Mesodermal cell (in vitro differentiated cells): ENCODE results near the gene FAIM2.

Experiments
- H3K27ac ChIP-seq: 2 replicates; pipeline ENCODE4 v1.7.0; 2013; ENCODE audit warnings: mild to moderate bottlenecking, low read depth, low read length, moderate library complexity; ENCODE audit not compliant: severe bottlenecking
- H3K36me3 ChIP-seq: 2 replicates; pipeline ENCODE4 v1.7.1; 2013; ENCODE audit warnings: mild to moderate bottlenecking, low read length, moderate library complexity; ENCODE audit not compliant: control insufficient read depth, insufficient read depth
- H3K4me1 ChIP-seq: one replicate; pipeline ENCODE4 v1.7.1; 2013; ENCODE audit warnings: mild to moderate bottlenecking, low read length; ENCODE audit not compliant: insufficient read depth, control insufficient read depth, poor library complexity, severe bottlenecking
- H3K4me3 ChIP-seq: 2 replicates; pipeline ENCODE4 v1.7.0; 2013; ENCODE audit warnings: low read length, control low read depth, mild to moderate bottlenecking; ENCODE audit not compliant: insufficient read depth, poor library complexity, severe bottlenecking; ENCODE audit errors: extremely low read depth
- H3K9me3 ChIP-seq: 2 replicates; pipeline ENCODE4 v1.7.1; 2013; ENCODE audit warnings: mild to moderate bottlenecking, low read length, moderate library complexity; ENCODE audit not compliant: control insufficient read depth
- WGBS, 2 experiments: methylation state at CpG; one replicate each; pipeline ENCODE4 v1.1.5; 2013; ENCODE audit warnings: missing lambda C conversion rate in 2 of 2; ENCODE audit not compliant: insufficient coverage in 2 of 2; 5-methylcytosine and 5-hydroxymethylcytosine counted together

The FAIM2 gene

DNA sequence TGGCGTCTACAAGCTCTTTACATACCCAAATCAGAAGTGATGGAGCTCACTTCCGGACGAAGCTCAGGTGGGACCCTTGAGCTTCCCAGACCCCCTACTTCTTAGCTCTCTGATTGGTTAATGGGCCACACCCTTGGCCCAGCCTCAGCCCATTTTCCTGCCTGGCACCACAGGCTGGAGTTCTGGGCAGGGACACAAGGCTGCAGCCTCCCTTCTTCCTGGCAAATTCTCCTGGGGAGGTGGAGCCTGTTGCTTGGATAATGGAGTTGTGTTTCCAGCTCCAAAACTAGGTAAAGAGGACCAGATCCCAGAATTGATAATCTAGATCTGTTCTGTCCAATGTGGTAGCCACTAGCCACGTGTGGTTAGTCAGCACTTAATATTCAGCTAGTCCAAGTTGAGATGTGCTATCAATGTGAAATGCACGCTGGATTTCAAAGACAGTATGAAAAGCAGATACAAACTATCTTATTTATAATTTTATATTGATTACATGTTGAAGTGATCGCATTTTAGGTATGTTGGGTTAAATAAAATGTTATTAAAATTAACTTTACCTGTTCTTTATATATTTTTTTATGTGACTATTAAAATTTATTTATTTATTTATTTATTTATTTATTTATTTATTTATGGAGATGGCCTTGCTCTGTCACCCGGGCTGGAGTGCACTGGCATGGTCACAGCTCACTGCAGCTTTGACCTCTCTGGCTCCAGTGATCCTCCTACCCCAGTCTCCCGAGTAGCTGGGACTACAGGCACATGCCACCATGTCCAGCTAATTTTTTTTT is 12.6 kb upstream of the FAIM2 start:
- 85 to 90% methylated on average over 3 to 4 of the region's 8 CpGs for WGBS, 2 experiments
- H3K36me3 ChIP-seq: no peaks in the 10 kb centered on the region
- H3K9me3 ChIP-seq: no peaks in the 10 kb centered on the region
- no peaks in the 10 kb centered on the region for H3K4me1 ChIP-seq
- H3K4me3 ChIP-seq: no peak overlapping the region
- no peak overlapping the region for H3K27ac ChIP-seq

DNA sequence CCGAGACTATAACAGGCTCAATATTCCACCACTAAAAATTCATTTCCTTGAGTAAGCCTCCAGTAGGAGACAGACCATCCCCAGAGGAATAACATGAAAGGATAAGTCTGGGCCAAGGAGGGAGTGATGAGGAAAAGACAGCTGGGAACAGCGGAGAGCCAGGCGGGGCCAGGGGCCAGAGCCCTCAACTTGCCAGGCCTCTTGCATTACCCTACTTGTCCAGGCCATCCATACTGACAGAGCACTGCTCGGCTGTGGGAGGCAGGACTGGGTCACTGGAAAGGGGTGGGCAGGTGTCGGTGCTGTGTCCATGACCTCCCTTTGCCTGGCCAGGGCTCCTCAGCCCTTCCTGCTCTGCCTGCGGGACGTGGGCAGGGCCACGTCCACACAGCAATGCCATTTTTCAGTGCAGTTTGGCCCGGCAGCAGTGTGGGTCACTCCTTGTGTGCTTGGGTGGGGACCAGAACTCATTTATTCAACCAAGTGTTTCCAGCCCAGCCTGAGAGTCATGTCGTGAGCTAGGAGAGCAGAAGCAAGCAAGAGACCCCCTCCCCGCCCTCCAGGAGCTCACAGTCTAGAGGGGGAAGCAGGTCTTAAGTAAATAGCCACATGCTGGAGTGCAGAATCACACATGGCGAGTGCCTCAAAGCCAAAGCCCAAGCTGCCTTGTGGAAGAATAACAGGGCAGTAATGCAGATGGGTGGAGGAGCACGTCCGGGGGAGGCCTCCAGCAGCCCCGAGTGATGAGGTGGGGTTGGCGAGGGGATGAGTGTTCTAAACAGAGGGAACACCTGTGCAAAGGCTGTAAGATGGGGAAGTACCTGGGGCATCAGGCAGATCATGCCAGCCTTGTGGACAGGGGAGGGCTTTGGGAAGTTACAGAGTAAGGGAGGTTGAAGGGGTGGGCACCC is 8.9 kb upstream of the FAIM2 start:
- Histone ChIP-seq H3K4me1 (no peaks in the 10 kb centered on the region), H3K36me3 (no peaks in the 10 kb centered on the region), H3K9me3 (no peaks in the 10 kb centered on the region), H3K27ac (no peak overlapping the region), H3K4me3 (no peak overlapping the region)
- WGBS, 2 experiments: 93 to 95% methylated on average over 12 to 13 of the region's 16 CpGs

DNA sequence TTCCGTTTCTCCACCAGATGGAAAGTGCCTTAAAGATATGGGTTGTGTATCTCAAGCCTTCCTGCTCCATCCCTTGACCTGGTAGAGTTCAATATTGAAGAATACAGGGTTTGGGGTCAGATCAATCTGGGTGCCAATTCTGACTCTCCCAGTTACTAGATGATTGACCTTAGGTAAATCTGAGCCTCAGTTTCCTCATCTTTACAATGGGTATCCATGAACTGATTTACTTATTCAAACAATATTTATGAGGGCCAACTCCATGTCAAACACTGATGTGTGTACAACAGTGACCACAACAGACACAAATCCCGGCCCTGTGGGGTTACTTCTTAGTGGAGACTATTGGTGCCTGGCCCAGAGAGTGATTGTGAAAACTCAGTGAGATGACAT is 7.5 kb upstream of the FAIM2 start:
- no peaks in the 10 kb centered on the region for H3K9me3 ChIP-seq
- no peaks in the 10 kb centered on the region for H3K4me1 ChIP-seq
- no peak overlapping the region for H3K4me3 ChIP-seq
- H3K36me3 ChIP-seq: no peaks in the 10 kb centered on the region
- WGBS, 2 experiments: 83 to 93% methylated on average over 1 to 2 of the region's 2 CpGs
- H3K27ac ChIP-seq: no peak overlapping the region

DNA sequence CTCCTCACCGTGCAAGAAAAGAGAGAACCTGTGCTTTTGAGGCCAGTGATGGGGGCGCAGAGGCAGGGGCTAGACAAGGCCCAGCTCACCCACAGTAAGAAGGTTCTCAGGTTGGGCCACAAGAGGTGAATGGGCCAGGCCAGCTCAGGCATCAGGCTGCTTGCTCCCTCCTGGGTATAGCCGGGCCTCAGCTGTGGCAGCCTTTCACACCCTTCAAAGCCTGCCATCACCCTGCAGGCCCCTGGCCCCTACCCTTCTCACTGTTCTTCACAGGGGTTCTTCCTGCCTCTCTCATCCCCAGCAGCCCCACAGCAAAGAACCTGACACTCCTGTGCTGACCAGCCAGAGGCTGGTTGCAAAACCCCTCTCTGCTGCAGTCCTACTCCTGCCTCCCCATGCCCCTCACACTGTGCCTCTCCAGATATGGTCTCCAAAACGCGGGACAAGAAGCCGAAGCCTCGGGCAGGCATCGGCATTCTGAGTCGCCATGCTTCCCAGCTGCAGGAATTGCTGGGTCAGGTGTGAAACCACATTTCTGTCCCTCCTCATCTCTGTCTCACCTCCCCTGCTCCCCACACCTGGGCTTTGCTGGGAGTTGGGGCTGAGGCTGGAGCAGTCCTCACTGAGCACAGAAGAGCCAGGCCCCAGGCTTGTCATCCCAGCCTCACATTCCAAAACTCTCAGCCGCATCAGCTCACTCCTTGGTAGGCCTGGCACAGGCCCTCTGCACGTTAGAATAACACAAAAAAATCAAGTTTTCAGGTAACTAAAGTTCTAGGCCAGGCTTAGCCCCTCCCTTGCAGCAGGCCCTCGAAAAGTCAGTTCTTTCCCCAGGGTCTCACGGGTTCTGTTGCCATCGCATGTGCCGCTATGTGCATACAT is 6.9 kb upstream of the FAIM2 start:
- Histone ChIP-seq H3K9me3 (no peaks in the 10 kb centered on the region), H3K4me1 (no peaks in the 10 kb centered on the region), H3K4me3 (no peak overlapping the region), H3K27ac (no peak overlapping the region), H3K36me3 (no peaks in the 10 kb centered on the region)
- WGBS, 2 experiments: 90 to 93% methylated on average over 10 to 14 of the region's 15 CpGs

DNA sequence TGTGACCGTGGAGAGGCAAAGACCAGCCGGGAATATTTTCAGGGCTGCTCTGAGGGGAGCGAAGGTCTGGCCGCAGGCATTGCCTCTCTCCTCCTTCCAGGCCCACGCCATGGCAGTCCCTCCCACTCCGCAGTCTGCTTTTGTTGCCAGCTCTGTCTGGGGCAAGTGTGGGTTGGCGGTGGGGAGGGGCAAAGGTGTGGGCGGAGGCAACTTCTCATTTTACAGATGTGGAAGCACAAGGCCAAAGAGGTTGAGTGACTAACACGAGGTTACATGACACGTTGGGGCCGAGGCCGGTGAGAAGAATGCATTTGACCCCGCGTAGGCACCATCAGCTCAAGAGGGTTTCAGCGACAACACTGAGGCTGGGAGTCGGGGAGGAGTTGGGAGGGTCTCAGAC is 6.1 kb upstream of the FAIM2 start:
- H3K4me3 ChIP-seq: no peak overlapping the region
- no peaks in the 10 kb centered on the region for H3K36me3 ChIP-seq
- H3K4me1 ChIP-seq: no peaks in the 10 kb centered on the region
- 35 to 50% methylated on average over 10 to 13 of the region's 16 CpGs for WGBS, 2 experiments
- H3K9me3 ChIP-seq: no peaks in the 10 kb centered on the region
- H3K27ac ChIP-seq: peak overlapping the region; percentile 36

DNA sequence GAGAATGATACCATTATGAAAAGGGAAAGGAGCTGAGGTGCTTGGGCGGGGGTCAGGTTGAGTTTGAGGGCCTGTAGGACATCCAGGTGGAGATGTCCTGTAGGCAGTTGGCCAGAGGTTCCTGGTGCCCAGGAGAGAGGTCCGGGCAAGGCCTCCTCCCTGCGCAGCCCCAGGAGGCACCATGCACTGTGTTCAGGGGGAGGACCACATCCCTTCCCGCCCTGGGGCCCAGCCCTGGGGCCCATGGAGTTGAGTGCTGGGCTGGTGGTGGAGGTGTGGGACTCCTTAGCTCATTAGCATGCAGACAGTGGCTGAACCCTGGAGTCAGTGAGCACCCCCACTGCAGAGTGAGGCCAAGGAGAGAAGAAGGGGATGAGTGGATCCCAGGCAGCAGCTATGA is 5.7 kb upstream of the FAIM2 start:
- 95 to 96% methylated on average over 2 to 4 of the region's 4 CpGs for WGBS, 2 experiments
- no peaks in the 10 kb centered on the region for H3K36me3 ChIP-seq
- H3K9me3 ChIP-seq: no peaks in the 10 kb centered on the region
- no peak overlapping the region for H3K4me3 ChIP-seq
- H3K4me1 ChIP-seq: no peaks in the 10 kb centered on the region
- peak overlapping the region; percentile 36 for H3K27ac ChIP-seq

DNA sequence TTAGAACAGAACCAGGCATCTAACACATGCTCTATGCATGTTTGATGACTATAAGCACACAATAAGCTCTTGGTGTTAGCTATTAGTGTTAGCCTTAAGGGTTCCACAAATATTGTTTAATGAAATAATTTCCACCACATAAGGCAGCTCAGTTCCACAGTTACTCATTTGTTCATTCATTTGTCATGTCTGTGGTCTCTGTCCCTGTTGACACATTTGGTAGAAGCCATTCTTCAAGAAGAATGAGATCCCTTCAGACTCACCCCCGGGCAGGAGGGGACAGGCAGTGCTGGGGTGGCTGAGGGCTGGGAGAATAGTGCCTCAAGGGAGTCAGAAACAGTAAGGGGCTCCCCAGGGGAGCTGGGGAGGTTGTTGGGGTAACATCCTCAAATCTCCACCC is 3.7 kb upstream of the FAIM2 start:
- Histone ChIP-seq H3K27ac (no peak overlapping the region), H3K9me3 (no peaks in the 10 kb centered on the region)
- WGBS, 2 experiments: 83 to 86% methylated on average over 1 of the region's 1 CpG

DNA sequence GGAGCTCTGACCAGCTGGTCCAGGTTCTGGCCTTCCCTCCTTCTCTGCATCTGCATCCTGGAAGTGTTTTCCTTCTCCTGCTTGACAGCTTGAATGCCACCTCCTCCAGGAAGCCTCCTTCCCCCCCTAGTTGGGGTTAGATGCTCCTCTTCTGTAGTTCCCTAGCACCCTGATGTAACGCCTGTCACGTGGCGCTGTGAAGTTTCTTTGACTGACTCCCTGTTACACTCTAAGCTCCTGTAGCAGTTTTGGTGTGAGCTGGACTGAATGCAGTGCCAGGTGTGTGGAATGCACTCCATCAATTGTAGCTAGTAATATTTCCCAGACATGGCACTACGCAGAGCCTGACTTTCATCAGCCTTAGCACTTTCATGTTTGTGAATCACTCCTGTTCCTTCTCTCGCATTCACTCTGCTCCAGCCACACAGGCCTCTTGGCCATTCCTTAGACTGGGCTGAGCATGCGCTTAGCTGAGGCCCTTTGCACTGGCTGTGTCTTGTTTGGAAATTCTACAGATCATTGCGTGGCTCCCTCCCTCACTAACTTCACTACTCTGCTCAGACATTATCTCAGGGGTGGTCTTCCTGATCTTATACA is 2.1 kb upstream of the FAIM2 start:
- WGBS, 2 experiments: 89 to 92% methylated on average over 3 to 4 of the region's 7 CpGs
- no peaks in the 10 kb centered on the region for H3K9me3 ChIP-seq
- H3K27ac ChIP-seq: no peak overlapping the region
- H3K36me3 ChIP-seq: no peaks in the 10 kb centered on the region
- H3K4me1 ChIP-seq: no peaks in the 10 kb centered on the region
- H3K4me3 ChIP-seq: no peak overlapping the region

More for the DNA sequence above, 3.7 kb upstream of the FAIM2 start:
- Histone ChIP-seq H3K36me3 (no peaks in the 10 kb centered on the region), H3K4me1 (no peaks in the 10 kb centered on the region), H3K4me3 (no peak overlapping the region)

DNA sequence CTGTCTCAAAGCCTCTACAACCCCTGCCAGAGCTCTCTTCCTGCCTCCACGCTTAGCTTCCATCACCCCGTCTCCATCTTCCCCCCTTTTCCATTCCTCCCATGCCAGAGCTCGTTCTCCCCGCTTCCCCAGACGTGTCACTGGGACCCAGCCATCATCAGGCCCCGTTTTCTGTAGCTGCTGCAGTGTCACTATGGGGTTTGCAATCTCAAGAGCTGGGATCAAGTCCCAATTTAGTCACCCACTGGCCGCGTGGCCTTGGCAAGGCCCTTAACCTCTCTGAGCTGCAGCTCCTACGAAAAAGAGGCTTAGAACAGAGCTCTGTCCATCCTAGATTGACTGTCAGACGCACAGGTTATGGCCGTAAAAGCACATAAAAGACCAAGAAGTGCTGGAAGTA is 901 bp upstream of the FAIM2 start:
- H3K4me3 ChIP-seq: no peak overlapping the region
- WGBS, 2 experiments: 89 to 92% methylated on average over 9 to 11 of the region's 11 CpGs
- H3K4me1 ChIP-seq: no peaks in the 10 kb centered on the region
- H3K27ac ChIP-seq: no peak overlapping the region
- H3K36me3 ChIP-seq: no peaks in the 10 kb centered on the region
- H3K9me3 ChIP-seq: no peaks in the 10 kb centered on the region

DNA sequence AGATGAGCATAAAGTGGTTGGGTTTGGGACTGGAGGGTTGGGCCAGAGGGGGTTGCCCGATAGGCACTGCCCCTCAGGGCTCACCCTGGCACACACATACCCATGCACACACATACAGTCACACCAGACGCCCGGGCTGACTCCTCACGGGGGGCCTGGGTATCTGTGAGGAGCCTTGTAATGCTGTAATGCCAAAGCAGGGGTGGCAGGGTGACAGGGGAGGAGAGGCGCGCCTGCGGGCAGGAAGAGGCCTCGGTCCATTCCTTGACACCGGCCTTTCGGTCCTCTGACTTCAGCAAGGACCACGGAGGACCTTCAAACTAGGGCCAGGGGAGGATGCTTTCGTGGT is 375 bp downstream of the FAIM2 start:
- Histone ChIP-seq H3K9me3 (no peaks in the 10 kb centered on the region), H3K4me3 (no peak overlapping the region), H3K36me3 (no peaks in the 10 kb centered on the region), H3K27ac (no peak overlapping the region), H3K4me1 (no peaks in the 10 kb centered on the region)
- 80 to 83% methylated on average over 8 of the region's 12 CpGs for WGBS, 2 experiments
